GM12878 (cell line): Measurements from ENCODE around the gene EVX1. TPM values are rescaled to one million over a fixed set of nuclear protein-coding genes. Genes with fewer than 3 reads are reported as not detected.

Source experiments
- ATAC-seq: fragments of 200-7000 bp; cut with Tn5 transposase; 3 replicates; pipeline ENCODE4 v1.9.1; 2020; ENCODE audit warnings: mild to moderate bottlenecking, moderate library complexity
- BruUV-seq: library from RNA; stranded (reverse); fragments of 400-500 nt; replicated peaks from 2 replicates; lab custom pipeline; 2021; lab: Mats Ljungman, UMichigan
- CTCF ChIA-PET: fragments of 300-600 bp; sonication (Branson Sonifier 250); formaldehyde crosslinking; extraction: SDS; loops from one replicate; lab custom pipeline; 2021; ENCODE audit warnings: inconsistent platforms; lab: Yijun Ruan, JAX
- POLR2A ChIA-PET: fragments of 350-600 bp; formaldehyde crosslinking; extraction: SDS; loops from one replicate; lab custom pipeline; 2021; ENCODE audit warnings: inconsistent platforms; lab: Charles Lee
- RAD21 ChIA-PET: fragments of 300-600 bp; sonication (Branson Sonifier 250); formaldehyde crosslinking; loops from one replicate; lab custom pipeline; 2023; ENCODE audit warnings: antibody characterized with exemption; ENCODE audit not compliant: unreplicated experiment; lab: Charles Lee
- SMC1A ChIA-PET: fragments of 300-600 bp; sonication (Branson Sonifier 250); formaldehyde crosslinking; loops from one replicate; lab custom pipeline; 2023; ENCODE audit not compliant: unreplicated experiment, uncharacterized antibody; lab: Charles Lee
- DNase-seq: peaks from one replicate; pipeline ENCODE4 v3.0.0-alpha.2; 2011; ENCODE audit warnings: low read depth, low spot score
- FAIRE-seq: peaks from 3 replicates; lab custom pipeline; 2011; peaks lifted over from hg19 to GRCh38; lab: Jason Lieb, UNC
- H2AFZ ChIP-seq: 2 replicates; pipeline ENCODE4 v1.6.0; 2011; ENCODE audit warnings: low read depth, low read length, control low read depth; ENCODE audit not compliant: control insufficient read depth
- H3K27ac ChIP-seq: 2 replicates; pipeline ENCODE4 v1.5.1; 2011; ENCODE audit warnings: control low read depth; ENCODE audit not compliant: control insufficient read depth, insufficient read depth
- H3K27me3 ChIP-seq, 2 experiments: replicated peaks in 1 of 2; 2 replicates each; pipeline versions ENCODE4 v1.6.0 to v1.6.1; 2011; ENCODE audit warnings: low read length in 1 of 2; ENCODE audit not compliant: control insufficient read depth in 2 of 2, insufficient read depth in 2 of 2
- H3K36me3 ChIP-seq, 2 experiments: 2 replicates each; pipeline ENCODE4 v1.5.1; 2011; ENCODE audit warnings: low read length in 1 of 2; ENCODE audit not compliant: control insufficient read depth in 2 of 2, insufficient read depth in 2 of 2
- H3K4me1 ChIP-seq: 2 replicates; pipeline ENCODE4 v1.6.1; 2011; ENCODE audit warnings: mild to moderate bottlenecking, low read length, moderate library complexity, mixed read lengths; ENCODE audit not compliant: control insufficient read depth, insufficient read depth
- H3K4me2 ChIP-seq: 2 replicates; pipeline ENCODE4 v1.6.0; 2011; ENCODE audit warnings: control low read depth; ENCODE audit not compliant: control insufficient read depth, insufficient read depth
- H3K4me3 ChIP-seq: fragments of 200-600 bp; sonication (generic); 2 replicates; pipeline ENCODE4 v1.5.1; 2016
- H3K79me2 ChIP-seq: 2 replicates; pipeline ENCODE4 v1.6.0; 2011; ENCODE audit warnings: low read length; ENCODE audit not compliant: control insufficient read depth, insufficient read depth
- H3K9ac ChIP-seq: 2 replicates; pipeline ENCODE4 v1.8.0; 2011; ENCODE audit warnings: low read length, control low read depth, mixed read lengths; ENCODE audit not compliant: control insufficient read depth, insufficient read depth
- H3K9me3 ChIP-seq: replicated peaks from 3 replicates; pipeline ENCODE4 v1.5.1; 2011; ENCODE audit warnings: mild to moderate bottlenecking, low read length; ENCODE audit not compliant: control insufficient read depth, insufficient read depth
- H4K20me1 ChIP-seq: 2 replicates; pipeline ENCODE4 v1.6.0; 2011; ENCODE audit not compliant: control insufficient read depth, insufficient read depth
- KAT2A ChIP-seq: conservative IDR thresholded peaks from 2 replicates; pipeline ENCODE4 v1.6.1; 2011; ENCODE audit warnings: low read depth, low read length; ENCODE audit not compliant: control insufficient read depth
- KLF5 ChIP-seq: fragments of 450-650 bp; IDR thresholded peaks from 2 replicates; pipeline ENCODE4 v1.6.1; 2014; ENCODE audit warnings: mild to moderate bottlenecking; ENCODE audit not compliant: partially characterized antibody
- MXI1 ChIP-seq: fragments of 150-350 bp; IDR thresholded peaks from 2 replicates; pipeline ENCODE4 v1.6.1; 2011; ENCODE audit warnings: low read depth, mild to moderate bottlenecking, inconsistent platforms, low read length, improper control_type of control experiment
- MYB ChIP-seq: fragments of 150-350 bp; IDR thresholded peaks from 2 replicates; pipeline ENCODE4 v1.6.1; 2014; ENCODE audit warnings: mild to moderate bottlenecking, low read depth, low read length, borderline replicate concordance
- NBN ChIP-seq: fragments of 450-650 bp; IDR thresholded peaks from 2 replicates; pipeline ENCODE4 v1.6.1; 2016
- POU2F2 ChIP-seq: IDR thresholded peaks from 3 replicates; pipeline ENCODE4 v1.6.1; 2011; ENCODE audit warnings: low read depth, mild to moderate bottlenecking, low read length, borderline replicate concordance
- SIX5 ChIP-seq: IDR thresholded peaks from 2 replicates; pipeline ENCODE4 v1.6.1; 2011; ENCODE audit warnings: mild to moderate bottlenecking, low read depth, low read length, moderate library complexity; ENCODE audit not compliant: severe bottlenecking
- WGBS: methylation state at CpG from one replicate; pipeline ENCODE4 v1.1.6; 2016; ENCODE audit warnings: low lambda C conversion rate; ENCODE audit not compliant: insufficient replicate concordance, insufficient coverage; ENCODE audit errors: missing lambda C conversion rate; 5-methylcytosine and 5-hydroxymethylcytosine counted together
- in situ Hi-C: fragments of 300-500 bp; cut with MboI; formaldehyde crosslinking; loops from 9 replicates; pipeline ENCODE4 v1.14.3; 2018; ENCODE audit warnings: mixed read lengths
- intact Hi-C: fragments of 100-400 bp; cut with micrococcal nuclease; formaldehyde crosslinking; loops from one replicate; pipeline ENCODE4 v1.14.2; 2022; ENCODE audit not compliant: unreplicated experiment
- polyA plus RNA-seq, 11 experiments: library from polyadenylated mRNA; depleted of rRNA in 4 of 11; unstranded in 6 of 11; stranded (reverse) in 5 of 11; fragments of >200 nt; fragmentation: Nextera tagmentation in 4 of 11; fragmentation: Illumina TruSeq in 1 of 11; extraction: Ambion mirVana in 4 of 11; extraction: Trizol in 1 of 11; gene quantifications; 1 replicate in 1 of 11; 2 replicates in 10 of 11; pipeline versions ENCODE4 v1.2.1 to v1.2.3, GENCODE V29; 2011 to 2016; ENCODE audit warnings: inconsistent platforms in 2 of 11, missing spikeins in 2 of 11, low read depth in 1 of 11
- total RNA-seq, 4 experiments: library from RNA; depleted of rRNA in 3 of 4; stranded (reverse); fragments of >200 nt in 3 of 4; fragmentation: Illumina TruSeq in 1 of 4; extraction: Trizol in 1 of 4; gene quantifications; 2 replicates each; pipeline versions ENCODE4 v1.2.1 to v1.2.3, GENCODE V29; 2013 to 2021
- TF ChIP-seq, protein P1 (sequence below): fragments of 150-350 bp; IDR thresholded peaks from 2 replicates; pipeline ENCODE4 v1.6.1; 2014; ENCODE audit warnings: mild to moderate bottlenecking, low read depth, low read length
- TF ChIP-seq, protein P2 (sequence below): IDR thresholded peaks from 2 replicates; pipeline ENCODE4 v1.6.1; 2012; ENCODE audit warnings: low read length, inconsistent platforms
- TF ChIP-seq, protein P3 (sequence below): IDR thresholded peaks from 2 replicates; pipeline ENCODE4 v1.6.1; 2011; ENCODE audit warnings: low read depth, low read length, improper control_type of control experiment, borderline replicate concordance

EVX1 gene
- total and polyA plus RNA-seq, 10 of the 15 experiments (the other 5 are each of a cell fraction or from before 2014, with no cell fraction given): not detected

DNA sequence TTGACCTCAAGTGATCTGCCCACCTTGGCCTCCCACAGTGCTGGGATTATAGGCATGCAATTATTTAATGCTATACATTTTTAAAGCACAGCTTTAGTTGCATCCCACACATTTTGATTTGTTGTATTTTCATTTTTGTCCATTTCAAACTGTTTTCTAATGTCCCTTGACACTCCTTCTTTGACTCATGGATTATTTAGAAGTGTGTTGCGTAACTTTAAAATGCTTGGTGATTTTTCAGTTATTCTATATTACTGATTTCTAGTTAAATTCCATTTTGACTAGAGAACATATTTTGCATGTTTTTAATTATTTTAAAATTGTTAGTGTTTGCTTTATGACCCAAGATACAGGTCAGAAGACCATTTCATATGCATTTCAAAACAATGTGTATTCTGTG is 28.8 kb downstream of the EVX1 start (continued):
- TF ChIP-seq, protein P1, sequence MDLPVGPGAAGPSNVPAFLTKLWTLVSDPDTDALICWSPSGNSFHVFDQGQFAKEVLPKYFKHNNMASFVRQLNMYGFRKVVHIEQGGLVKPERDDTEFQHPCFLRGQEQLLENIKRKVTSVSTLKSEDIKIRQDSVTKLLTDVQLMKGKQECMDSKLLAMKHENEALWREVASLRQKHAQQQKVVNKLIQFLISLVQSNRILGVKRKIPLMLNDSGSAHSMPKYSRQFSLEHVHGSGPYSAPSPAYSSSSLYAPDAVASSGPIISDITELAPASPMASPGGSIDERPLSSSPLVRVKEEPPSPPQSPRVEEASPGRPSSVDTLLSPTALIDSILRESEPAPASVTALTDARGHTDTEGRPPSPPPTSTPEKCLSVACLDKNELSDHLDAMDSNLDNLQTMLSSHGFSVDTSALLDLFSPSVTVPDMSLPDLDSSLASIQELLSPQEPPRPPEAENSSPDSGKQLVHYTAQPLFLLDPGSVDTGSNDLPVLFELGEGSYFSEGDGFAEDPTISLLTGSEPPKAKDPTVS: no peak
- TF ChIP-seq SIX5: no peak
- no peak for TF ChIP-seq MYB
- TF ChIP-seq POU2F2: no peak
- TF ChIP-seq KAT2A: no peak

DNA sequence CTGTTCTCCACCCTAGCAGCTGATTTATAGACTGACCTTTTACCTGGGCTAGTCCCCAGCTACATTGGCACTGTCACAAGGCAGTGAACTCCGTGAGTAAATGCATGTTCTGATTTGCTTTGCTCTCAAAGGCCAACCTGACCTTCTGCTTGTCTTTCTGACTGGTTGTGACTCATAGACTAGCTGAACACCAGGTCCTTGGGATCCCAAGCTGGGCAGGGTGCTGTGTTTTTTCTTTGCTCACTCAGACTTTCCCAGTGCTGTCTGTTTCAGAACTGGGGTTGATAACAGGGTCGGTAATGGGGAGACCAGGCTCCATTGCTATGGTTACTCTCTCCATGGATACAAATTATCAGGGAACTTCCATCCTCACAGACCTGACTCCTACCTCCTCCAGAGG is 35.0 kb downstream of the EVX1 start:
- no peak for TF ChIP-seq NBN
- H3K79me2 ChIP-seq: no peaks in the 10 kb centered on the region
- no peak overlapping the region for H3K27ac ChIP-seq
- WGBS: 0% methylated on average over 2 of the region's 2 CpGs
- in situ Hi-C loops (no loop called here), intact Hi-C loops (no loop called here)
- RAD21 ChIA-PET: no interaction called here
- ATAC-seq: no peak
- no peak overlapping the region for H2AFZ ChIP-seq
- no peak overlapping the region for H3K4me2 ChIP-seq
- H3K36me3 ChIP-seq: no peaks in the 10 kb centered on the region
- no peak for FAIRE-seq
- CTCF ChIA-PET: no interaction called here
- no peaks in the 10 kb centered on the region for H3K9me3 ChIP-seq
- no TSS peak for BruUV-seq
- H3K27me3 ChIP-seq: no peaks in the 10 kb centered on the region
- POLR2A ChIA-PET: no interaction called here
- SMC1A ChIA-PET: no interaction called here
- no peak overlapping the region for H3K9ac ChIP-seq
- no peaks in the 10 kb centered on the region for H4K20me1 ChIP-seq
- no peaks in the 10 kb centered on the region for H3K4me1 ChIP-seq
- H3K4me3 ChIP-seq: no peak overlapping the region
- DNase-seq: no peak

DNA sequence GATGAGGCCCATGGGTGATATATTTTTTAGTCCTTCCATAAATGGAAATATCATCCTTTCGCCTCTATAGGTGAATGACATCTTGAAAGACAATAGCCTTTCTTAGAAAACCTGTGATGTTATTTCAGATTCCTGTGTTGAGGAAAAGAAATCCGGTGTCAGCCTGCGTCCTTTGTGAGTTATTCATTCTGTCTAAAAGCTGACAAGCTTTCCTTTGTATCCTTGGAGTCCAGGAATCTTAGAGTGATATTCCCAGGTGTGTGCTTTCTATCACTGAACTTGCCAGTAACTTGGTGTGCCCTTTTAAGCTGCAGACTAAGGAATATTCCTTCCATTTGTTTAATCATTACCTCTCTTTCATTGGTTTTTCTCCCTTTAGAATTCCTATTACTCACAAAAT is 41.0 kb downstream of the EVX1 start:
- intact Hi-C loops: no loop called here
- TF ChIP-seq MXI1 (no peak), KLF5 (no peak)
- TF ChIP-seq, protein P2, sequence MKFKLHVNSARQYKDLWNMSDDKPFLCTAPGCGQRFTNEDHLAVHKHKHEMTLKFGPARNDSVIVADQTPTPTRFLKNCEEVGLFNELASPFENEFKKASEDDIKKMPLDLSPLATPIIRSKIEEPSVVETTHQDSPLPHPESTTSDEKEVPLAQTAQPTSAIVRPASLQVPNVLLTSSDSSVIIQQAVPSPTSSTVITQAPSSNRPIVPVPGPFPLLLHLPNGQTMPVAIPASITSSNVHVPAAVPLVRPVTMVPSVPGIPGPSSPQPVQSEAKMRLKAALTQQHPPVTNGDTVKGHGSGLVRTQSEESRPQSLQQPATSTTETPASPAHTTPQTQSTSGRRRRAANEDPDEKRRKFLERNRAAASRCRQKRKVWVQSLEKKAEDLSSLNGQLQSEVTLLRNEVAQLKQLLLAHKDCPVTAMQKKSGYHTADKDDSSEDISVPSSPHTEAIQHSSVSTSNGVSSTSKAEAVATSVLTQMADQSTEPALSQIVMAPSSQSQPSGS: no peak
- TF ChIP-seq, protein P3, sequence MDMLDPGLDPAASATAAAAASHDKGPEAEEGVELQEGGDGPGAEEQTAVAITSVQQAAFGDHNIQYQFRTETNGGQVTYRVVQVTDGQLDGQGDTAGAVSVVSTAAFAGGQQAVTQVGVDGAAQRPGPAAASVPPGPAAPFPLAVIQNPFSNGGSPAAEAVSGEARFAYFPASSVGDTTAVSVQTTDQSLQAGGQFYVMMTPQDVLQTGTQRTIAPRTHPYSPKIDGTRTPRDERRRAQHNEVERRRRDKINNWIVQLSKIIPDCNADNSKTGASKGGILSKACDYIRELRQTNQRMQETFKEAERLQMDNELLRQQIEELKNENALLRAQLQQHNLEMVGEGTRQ: no peak

More for the DNA sequence above, 41.0 kb downstream of the EVX1 start:
- ChIA-PET SMC1A (no interaction called here), POLR2A (no interaction called here), CTCF (no interaction called here), RAD21 (no interaction called here)
- Histone ChIP-seq H3K27me3 (no peaks in the 10 kb centered on the region), H3K4me1 (no peaks in the 10 kb centered on the region), H2AFZ (no peak overlapping the region), H3K9ac (no peak overlapping the region), H3K36me3 (no peaks in the 10 kb centered on the region), H4K20me1 (no peaks in the 10 kb centered on the region), H3K4me2 (no peak overlapping the region), H3K9me3 (no peaks in the 10 kb centered on the region), H3K4me3 (no peak overlapping the region), H3K79me2 (no peaks in the 10 kb centered on the region), H3K27ac (no peak overlapping the region)
- no TSS peak for BruUV-seq
- no peak for FAIRE-seq
- in situ Hi-C loops: no loop called here
- DNase-seq: no peak
- ATAC-seq: no peak
- 34% methylated on average over 3 of the region's 3 CpGs for WGBS
